Adrenal gland (tissue), 5 donors: ENCODE data around the gene CFAP77.

Source experiments
- POLR2A ChIP-seq, 2 donors: fragments of 450-650 bp; IDR thresholded peaks; one replicate each; pipeline ENCODE4 v1.6.1; 2017; ENCODE audit warnings: antibody characterized with exemption in 2 of 2, mild to moderate bottlenecking in 2 of 2, moderate library complexity in 1 of 2
- TF ChIP-seq, protein P1 (sequence below), 6 experiments: fragments of 450-650 bp in 4 of 6; fragments of 200-600 bp in 2 of 6; sonication (generic) in 1 of 6; IDR thresholded peaks; 1 replicate in 5 of 6; 2 replicates in 1 of 6; pipeline versions ENCODE4 v1.5.1 to v1.8.0; 2016 to 2021; ENCODE audit warnings: antibody characterized with exemption in 6 of 6, mild to moderate bottlenecking in 2 of 6, moderate library complexity in 1 of 6
- donor health status: DM: no; HTN: no; CAD: no.

GRCh38 chr9:132430998-132431397 lies 21.0 kb downstream of the CFAP77 start:
- TF ChIP-seq, protein P1, sequence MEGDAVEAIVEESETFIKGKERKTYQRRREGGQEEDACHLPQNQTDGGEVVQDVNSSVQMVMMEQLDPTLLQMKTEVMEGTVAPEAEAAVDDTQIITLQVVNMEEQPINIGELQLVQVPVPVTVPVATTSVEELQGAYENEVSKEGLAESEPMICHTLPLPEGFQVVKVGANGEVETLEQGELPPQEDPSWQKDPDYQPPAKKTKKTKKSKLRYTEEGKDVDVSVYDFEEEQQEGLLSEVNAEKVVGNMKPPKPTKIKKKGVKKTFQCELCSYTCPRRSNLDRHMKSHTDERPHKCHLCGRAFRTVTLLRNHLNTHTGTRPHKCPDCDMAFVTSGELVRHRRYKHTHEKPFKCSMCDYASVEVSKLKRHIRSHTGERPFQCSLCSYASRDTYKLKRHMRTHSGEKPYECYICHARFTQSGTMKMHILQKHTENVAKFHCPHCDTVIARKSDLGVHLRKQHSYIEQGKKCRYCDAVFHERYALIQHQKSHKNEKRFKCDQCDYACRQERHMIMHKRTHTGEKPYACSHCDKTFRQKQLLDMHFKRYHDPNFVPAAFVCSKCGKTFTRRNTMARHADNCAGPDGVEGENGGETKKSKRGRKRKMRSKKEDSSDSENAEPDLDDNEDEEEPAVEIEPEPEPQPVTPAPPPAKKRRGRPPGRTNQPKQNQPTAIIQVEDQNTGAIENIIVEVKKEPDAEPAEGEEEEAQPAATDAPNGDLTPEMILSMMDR (IDR thresholded peaks at IDR 0.05), result no peak
- no peak for TF ChIP-seq POLR2A (IDR thresholded peaks at IDR 0.05)
